Activated B cell treated with CpG ODN at 0.5 μM for 24 hours (primary cell): ENCODE measurements around the gene ADGRF5. TPM values are rescaled to one million over a fixed set of nuclear protein-coding genes. Genes with fewer than 3 reads are reported as not detected.

Experiments
- ATAC-seq: fragments of 200-7000 bp; cut with Tn5 transposase; one replicate; pipeline ENCODE4 v1.10.0; 2021; ENCODE audit warnings: low read depth, mild to moderate bottlenecking, moderate library complexity
- CTCF ChIA-PET: fragments of 350-600 bp; sonication (Branson Sonifier 250); formaldehyde crosslinking; loops from one replicate; lab custom pipeline; 2021; ENCODE audit warnings: antibody characterized with exemption; lab: Charles Lee
- POLR2A ChIA-PET: fragments of 350-600 bp; sonication (Branson Sonifier 250); formaldehyde crosslinking; loops from one replicate; lab custom pipeline; 2021; ENCODE audit warnings: antibody characterized with exemption; lab: Charles Lee
- DNase-seq: peaks from one replicate; pipeline ENCODE4 v3.0.0; 2022
- H3K27ac Mint-ChIP-seq: one replicate; pipeline ENCODE4 v1.8.0; 2020; ENCODE audit warnings: mixed read lengths
- H3K27me3 Mint-ChIP-seq: one replicate; pipeline ENCODE4 v1.8.0; 2021; ENCODE audit warnings: mixed read lengths
- H3K36me3 Mint-ChIP-seq: one replicate; pipeline ENCODE4 v1.8.0; 2021; ENCODE audit warnings: low read depth, mixed read lengths
- H3K4me1 Mint-ChIP-seq: one replicate; pipeline ENCODE4 v1.8.0; 2021; ENCODE audit warnings: mixed read lengths
- H3K4me3 Mint-ChIP-seq: one replicate; pipeline ENCODE4 v1.8.0; 2020; ENCODE audit warnings: mild to moderate bottlenecking, mixed read lengths
- H3K9me3 Mint-ChIP-seq: one replicate; pipeline ENCODE4 v1.8.0; 2020; ENCODE audit warnings: mixed read lengths
- intact Hi-C: fragments of 100-400 bp; cut with micrococcal nuclease; formaldehyde crosslinking; loops from one replicate; pipeline ENCODE4 v1.15.1; 2024
- total RNA-seq: library from RNA; stranded (reverse); gene quantifications from 2 replicates; pipeline ENCODE4 v1.2.3, GENCODE V29; 2022
- TF ChIP-seq, protein P1 (sequence below): fragments of 200-600 bp; IDR thresholded peaks from one replicate; pipeline ENCODE4 v1.8.0; 2022; ENCODE audit warnings: antibody characterized with exemption, mild to moderate bottlenecking

ADGRF5 gene
- total RNA-seq, 1 donor from 2014 or later = not detected

DNA sequence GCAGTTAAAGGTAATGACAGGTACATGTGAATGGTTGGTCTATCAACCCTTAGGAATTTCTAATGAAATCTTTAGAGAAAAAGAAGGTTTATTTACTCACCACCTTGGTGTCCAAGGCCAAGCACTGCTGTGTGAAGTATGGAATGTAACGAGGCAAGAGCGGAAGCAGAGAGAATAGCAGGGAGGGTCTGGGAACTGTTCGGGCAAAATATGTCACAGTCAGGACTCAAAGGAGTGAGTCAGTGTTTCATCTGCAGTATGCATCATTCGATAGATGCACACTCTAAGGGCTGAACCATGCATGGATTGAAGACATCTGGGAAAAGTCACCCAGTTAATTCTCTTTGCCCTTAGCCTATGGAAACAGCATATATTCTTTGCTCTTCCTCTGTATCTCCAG is 33.2 kb downstream of the ADGRF5 start:
- Mint-ChIP-seq H3K27me3 (peaks cover 2% of the 10 kb centered on the region), H3K27ac (no peak overlapping the region), H3K4me1 (no peaks in the 10 kb centered on the region), H3K9me3 (no peaks in the 10 kb centered on the region), H3K36me3 (no peaks in the 10 kb centered on the region), H3K4me3 (no peak overlapping the region)
- TF ChIP-seq, protein P1, sequence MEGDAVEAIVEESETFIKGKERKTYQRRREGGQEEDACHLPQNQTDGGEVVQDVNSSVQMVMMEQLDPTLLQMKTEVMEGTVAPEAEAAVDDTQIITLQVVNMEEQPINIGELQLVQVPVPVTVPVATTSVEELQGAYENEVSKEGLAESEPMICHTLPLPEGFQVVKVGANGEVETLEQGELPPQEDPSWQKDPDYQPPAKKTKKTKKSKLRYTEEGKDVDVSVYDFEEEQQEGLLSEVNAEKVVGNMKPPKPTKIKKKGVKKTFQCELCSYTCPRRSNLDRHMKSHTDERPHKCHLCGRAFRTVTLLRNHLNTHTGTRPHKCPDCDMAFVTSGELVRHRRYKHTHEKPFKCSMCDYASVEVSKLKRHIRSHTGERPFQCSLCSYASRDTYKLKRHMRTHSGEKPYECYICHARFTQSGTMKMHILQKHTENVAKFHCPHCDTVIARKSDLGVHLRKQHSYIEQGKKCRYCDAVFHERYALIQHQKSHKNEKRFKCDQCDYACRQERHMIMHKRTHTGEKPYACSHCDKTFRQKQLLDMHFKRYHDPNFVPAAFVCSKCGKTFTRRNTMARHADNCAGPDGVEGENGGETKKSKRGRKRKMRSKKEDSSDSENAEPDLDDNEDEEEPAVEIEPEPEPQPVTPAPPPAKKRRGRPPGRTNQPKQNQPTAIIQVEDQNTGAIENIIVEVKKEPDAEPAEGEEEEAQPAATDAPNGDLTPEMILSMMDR = no peak
- intact Hi-C loops = no loop called here
- ATAC-seq (no peak), DNase-seq (no peak)
- ChIA-PET POLR2A (no interaction called here), CTCF (no interaction called here)

DNA sequence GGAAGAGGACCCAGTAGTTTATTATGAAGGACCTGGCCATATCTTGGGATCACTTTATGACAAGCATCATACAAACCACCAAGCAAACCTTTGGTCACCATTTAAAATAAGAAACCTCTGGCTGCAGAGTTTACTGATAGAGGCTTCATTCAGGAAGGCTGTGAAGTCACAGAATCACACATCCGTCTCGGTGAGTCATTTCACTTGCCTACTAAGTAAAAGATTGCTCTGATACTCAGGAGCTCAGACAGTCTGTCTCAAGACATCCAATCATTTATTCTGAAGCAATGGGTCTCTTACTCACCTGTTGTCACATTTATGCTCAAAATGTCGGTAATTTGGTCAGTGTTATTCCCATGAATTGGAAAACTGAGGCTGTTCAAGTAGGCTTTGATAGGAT is 33.7 kb downstream of the ADGRF5 start:
- intact Hi-C loops = no loop called here
- H3K4me3 Mint-ChIP-seq = no peak overlapping the region
- no peaks in the 10 kb centered on the region for H3K36me3 Mint-ChIP-seq
- ChIA-PET CTCF (no interaction called here), POLR2A (no interaction called here)
- DNase-seq (no peak), ATAC-seq (no peak)
- H3K4me1 Mint-ChIP-seq = no peaks in the 10 kb centered on the region
- TF ChIP-seq, protein P1 = no peak
- H3K9me3 Mint-ChIP-seq = no peaks in the 10 kb centered on the region
- H3K27ac Mint-ChIP-seq = no peak overlapping the region
- peaks cover 2% of the 10 kb centered on the region for H3K27me3 Mint-ChIP-seq

GRCh38 chr6:46882645-46883044 is 39.1 kb downstream of the ADGRF5 start:
- ChIA-PET CTCF (no interaction called here), POLR2A (no interaction called here)
- no peaks in the 10 kb centered on the region for H3K36me3 Mint-ChIP-seq
- TF ChIP-seq, protein P1 = no peak
- ATAC-seq (no peak), DNase-seq (no peak)
- no peak overlapping the region for H3K4me3 Mint-ChIP-seq
- intact Hi-C loops = no loop called here
- H3K4me1 Mint-ChIP-seq = no peaks in the 10 kb centered on the region
- H3K27me3 Mint-ChIP-seq = peaks cover 4% of the 10 kb centered on the region
- no peak overlapping the region for H3K27ac Mint-ChIP-seq
- no peaks in the 10 kb centered on the region for H3K9me3 Mint-ChIP-seq

DNA sequence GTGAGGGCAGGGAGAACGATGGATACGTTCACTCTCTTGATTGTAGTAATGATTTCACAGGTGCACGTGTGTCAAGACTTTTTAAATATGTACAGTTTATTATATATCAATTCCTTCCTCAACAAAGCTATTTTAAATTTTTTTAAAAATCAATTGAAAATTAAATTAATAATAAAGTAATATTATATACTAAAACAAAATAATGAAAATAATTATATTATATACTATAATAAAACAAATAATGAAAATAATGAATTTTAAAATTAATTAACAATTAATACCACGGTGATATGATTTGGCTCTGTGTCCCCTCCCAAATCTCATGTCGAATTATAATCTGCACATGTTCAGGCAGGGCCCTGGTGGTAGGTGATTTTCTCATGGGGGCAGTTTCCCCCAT is 42.7 kb downstream of the ADGRF5 start:
- Mint-ChIP-seq H3K27me3 (peaks cover 6% of the 10 kb centered on the region), H3K4me1 (no peaks in the 10 kb centered on the region), H3K4me3 (no peak overlapping the region)

DNA sequence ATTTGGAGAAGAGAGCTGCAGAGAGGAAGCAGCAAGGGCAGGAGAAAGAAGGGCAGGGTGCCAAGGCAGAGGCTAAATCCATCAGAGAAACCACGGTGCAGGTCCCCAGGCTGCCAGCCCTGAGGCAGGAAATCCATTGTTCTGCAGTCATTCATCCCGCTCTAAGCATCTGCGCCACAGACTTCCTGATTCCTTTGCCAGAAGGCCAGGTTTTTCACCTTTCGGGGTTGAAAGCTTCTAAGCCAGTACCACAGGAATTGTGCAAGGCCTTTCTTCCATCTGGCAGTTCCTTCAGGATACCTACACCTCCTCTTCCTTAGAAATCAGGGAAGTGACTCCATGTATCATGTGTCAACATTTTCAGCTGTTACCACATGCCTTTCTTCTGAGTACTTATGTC is 45.6 kb downstream of the ADGRF5 start:
- ATAC-seq (no peak), DNase-seq (no peak)
- peaks cover 4% of the 10 kb centered on the region for H3K27me3 Mint-ChIP-seq
- intact Hi-C loops = no loop called here
- no peak overlapping the region for H3K27ac Mint-ChIP-seq
- no peaks in the 10 kb centered on the region for H3K9me3 Mint-ChIP-seq
- CTCF ChIA-PET = no interaction called here
- TF ChIP-seq, protein P1 = no peak
- H3K4me1 Mint-ChIP-seq = no peaks in the 10 kb centered on the region
- H3K4me3 Mint-ChIP-seq = no peak overlapping the region
- POLR2A ChIA-PET = no interaction called here
- no peaks in the 10 kb centered on the region for H3K36me3 Mint-ChIP-seq

More for the DNA sequence above, 42.7 kb downstream of the ADGRF5 start:
- no peaks in the 10 kb centered on the region for H3K9me3 Mint-ChIP-seq
- no peaks in the 10 kb centered on the region for H3K36me3 Mint-ChIP-seq
- ATAC-seq (no peak), DNase-seq (no peak)
- intact Hi-C loops = no loop called here
- TF ChIP-seq, protein P1 = no peak
- POLR2A ChIA-PET = no interaction called here
- CTCF ChIA-PET = no interaction called here
- no peak overlapping the region for H3K27ac Mint-ChIP-seq
